Upper lobe of left lung (tissue), 6 donors: ENCODE results near the gene RUFY1. TPM values are rescaled to one million over a fixed set of nuclear protein-coding genes. Genes with fewer than 3 reads are reported as not detected.
"Not testable (repeated sequence)": the region's sequence is repeated elsewhere in the genome, so short reads cannot be mapped to it uniquely, and the experiment has no call there.

Source experiments
- ATAC-seq, 2 donors: fragments of 200-7000 bp; cut with Tn5 transposase; one replicate each; pipeline ENCODE4 v1.9.1; 2022; ENCODE audit warnings: mild to moderate bottlenecking in 2 of 2, moderate library complexity in 2 of 2; ENCODE audit not compliant: low FRiP score in 2 of 2
- DNase-seq, 2 donors: peaks; one replicate each; pipeline ENCODE4 v3.0.0-alpha.2; 2019 to 2020
- H3K27ac ChIP-seq, 4 donors: fragments of 200-600 bp; sonication (generic); one replicate each; pipeline ENCODE4 v1.5.1; 2016 to 2019
- H3K27me3 ChIP-seq, 4 donors: fragments of 200-600 bp; sonication (generic); one replicate each; pipeline ENCODE4 v1.5.1; 2017 to 2019
- H3K36me3 ChIP-seq, 4 donors: fragments of 200-600 bp; sonication (generic); one replicate each; pipeline ENCODE4 v1.5.1; 2016 to 2019
- H3K4me1 ChIP-seq, 4 donors: fragments of 200-600 bp; sonication (generic); one replicate each; pipeline ENCODE4 v1.5.1; 2018 to 2019
- H3K4me3 ChIP-seq, 4 donors: fragments of 200-600 bp; sonication (generic); one replicate each; pipeline ENCODE4 v1.5.1; 2017 to 2019; ENCODE audit warnings: mild to moderate bottlenecking in 2 of 4, moderate library complexity in 1 of 4
- H3K9me3 ChIP-seq, 4 donors: fragments of 200-600 bp; sonication (generic); one replicate each; pipeline ENCODE4 v1.5.1; 2018 to 2019
- CTCF ChIP-seq, 6 experiments: fragments of 450-650 bp in 4 of 6; fragments of 200-600 bp in 2 of 6; sonication (generic) in 2 of 6; IDR thresholded peaks; one replicate each; pipeline ENCODE4 v1.5.1; 2016 to 2019; ENCODE audit warnings: antibody characterized with exemption in 6 of 6
- EP300 ChIP-seq, 4 donors: sonication (generic); formaldehyde crosslinking; IDR thresholded peaks; one replicate each; pipeline ENCODE4 v1.5.1; 2017; ENCODE audit warnings: antibody characterized with exemption in 4 of 4, control low read depth in 2 of 4
- POLR2A ChIP-seq, 4 donors: fragments of 450-650 bp; IDR thresholded peaks; one replicate each; pipeline ENCODE4 v1.5.1; 2016 to 2017; ENCODE audit warnings: antibody characterized with exemption in 4 of 4, mild to moderate bottlenecking in 2 of 4
- POLR2AphosphoS5 ChIP-seq, 2 donors: sonication (generic); formaldehyde crosslinking; IDR thresholded peaks; one replicate each; pipeline ENCODE4 v1.5.1; 2017; ENCODE audit warnings: antibody characterized with exemption in 2 of 2
- WGBS, 2 donors: methylation state at CpG; one replicate each; pipeline ENCODE4 v1.1.5; 2017 to 2018; 5-methylcytosine and 5-hydroxymethylcytosine counted together
- total RNA-seq, 6 donors: library from RNA; depleted of rRNA in 4 of 6; stranded (reverse); fragments of >200 nt in 4 of 6; gene quantifications; one replicate each; pipeline versions ENCODE4 v1.1.0 to v1.2.1, GENCODE V29; 2016 to 2021
- donor health status: DM: no; HTN: no; CAD: no; lungs with moderate emphysema.
- donor health status: DM: no; HTN: yes; CAD: no; lungs with severe emphysema.

Gene RUFY1
- total RNA-seq, 6 donors from 2014 or later, result 42.3 to 128 (median 74.7) TPM

- WGBS, 2 donors, result 89 to 91% methylated on average over 12 to 17 of the region's 17 CpGs
- ATAC-seq, DNase-seq: not testable (repeated sequence)
These were observed 92.3 kb downstream of the RUFY1 start for GRCh38 chr5:179642626-179643025.

GRCh38 chr5:179643141-179643920 lies 93.0 kb downstream of the RUFY1 start:
- H3K4me3 ChIP-seq, H3K4me1 ChIP-seq, DNase-seq, H3K9me3 ChIP-seq, H3K36me3 ChIP-seq, H3K27me3 ChIP-seq, H3K27ac ChIP-seq, ATAC-seq: not testable (repeated sequence)
- 83 to 87% methylated on average over 13 of the region's 16 CpGs for whole genome bisulfite sequencing, 2 donors

More at GRCh38 chr5:179642626-179643025, 92.3 kb downstream of the RUFY1 start:
- H3K4me3 ChIP-seq, H3K27me3 ChIP-seq, H3K36me3 ChIP-seq, H3K9me3 ChIP-seq, H3K27ac ChIP-seq, H3K4me1 ChIP-seq: not testable (repeated sequence)

GRCh38 chr5:179644766-179645165 lies 94.4 kb downstream of the RUFY1 start:
- not testable (repeated sequence) for H3K4me3 ChIP-seq, H3K27ac ChIP-seq, H3K9me3 ChIP-seq, H3K36me3 ChIP-seq, DNase-seq, H3K27me3 ChIP-seq, H3K4me1 ChIP-seq
- WGBS, 2 donors, result 77 to 93% methylated on average over 4 of the region's 5 CpGs
- ATAC-seq, result peak in 1 of 2 donors; percentile 37

- H3K4me1 ChIP-seq, result no peaks in the 10 kb centered on the region
- no peak for ATAC-seq
These were observed 98.1 kb downstream of the RUFY1 start for GRCh38 chr5:179648410-179648809.

GRCh38 chr5:179649166-179649703 lies 98.9 kb downstream of the RUFY1 start:
- not testable (repeated sequence) for H3K4me1 ChIP-seq, H3K4me3 ChIP-seq, H3K27me3 ChIP-seq, H3K27ac ChIP-seq, DNase-seq, H3K9me3 ChIP-seq, H3K36me3 ChIP-seq
- ATAC-seq, result peak; percentile 12 to 37
- WGBS, 2 donors, result 67 to 71% methylated on average over 9 to 10 of the region's 10 CpGs

More at GRCh38 chr5:179648410-179648809, 98.1 kb downstream of the RUFY1 start:
- Histone ChIP-seq H3K9me3 (no peaks in the 10 kb centered on the region), H3K27me3 (no peaks in the 10 kb centered on the region), H3K4me3 (no peak overlapping the region), H3K27ac (no peak overlapping the region), H3K36me3 (no peaks in the 10 kb centered on the region)
- no peak for DNase-seq
- 86 to 89% methylated on average over 9 of the region's 9 CpGs for WGBS, 2 donors
- TF ChIP-seq POLR2A (IDR thresholded peaks at IDR 0.05) (no peak), EP300 (IDR thresholded peaks at IDR 0.05) (no peak), CTCF (IDR thresholded peaks at IDR 0.05) (no peak), POLR2AphosphoS5 (IDR thresholded peaks at IDR 0.05) (no peak)

- H3K4me1 ChIP-seq, result not testable (repeated sequence)
These were observed 99.9 kb downstream of the RUFY1 start for GRCh38 chr5:179650245-179650644.

GRCh38 chr5:179653135-179653534 lies 102.8 kb downstream of the RUFY1 start:
- not testable (repeated sequence) for H3K27ac ChIP-seq, ATAC-seq, H3K9me3 ChIP-seq, H3K4me1 ChIP-seq, DNase-seq, H3K36me3 ChIP-seq, H3K4me3 ChIP-seq, H3K27me3 ChIP-seq
- WGBS, 2 donors, result 64 to 75% methylated on average over 2 of the region's 2 CpGs

More at GRCh38 chr5:179650245-179650644, 99.9 kb downstream of the RUFY1 start:
- peak in 1 of 2 donors; percentile 65 for DNase-seq
- WGBS, 2 donors, result 92 to 96% methylated on average over 11 to 14 of the region's 26 CpGs
- H3K4me3 ChIP-seq, H3K9me3 ChIP-seq, H3K27me3 ChIP-seq, ATAC-seq, H3K36me3 ChIP-seq, H3K27ac ChIP-seq: not testable (repeated sequence)

- not testable (repeated sequence) for H3K36me3 ChIP-seq, H3K4me1 ChIP-seq, H3K9me3 ChIP-seq, H3K27me3 ChIP-seq
- peak in 1 of 2 donors; percentile 36 for DNase-seq
- ATAC-seq, result peak; percentile 97 to 99
- H3K4me3 ChIP-seq, result peak overlapping the region in 2 of 4 donors; percentile 22 to 33
- peak overlapping the region in 1 of 4 donors; percentile 54 for H3K27ac ChIP-seq
- 25 to 85% methylated on average over 3 to 11 of the region's 50 CpGs for WGBS, 2 donors
These were observed 107.2 kb downstream of the RUFY1 start for GRCh38 chr5:179657302-179658178.

- H3K9me3 ChIP-seq, H3K27me3 ChIP-seq, H3K4me1 ChIP-seq, H3K36me3 ChIP-seq: not testable (repeated sequence)
- peak; percentile 38 to 75 for ATAC-seq
- Histone ChIP-seq H3K4me3 (peak overlapping the region; percentile 22 to 55 (median 46)), H3K27ac (peak overlapping the region in 2 of 4 donors; percentile 43 to 73)
- DNase-seq, result peak in 1 of 2 donors; percentile 24
- 1 to 6% methylated on average over 7 to 11 of the region's 29 CpGs for WGBS, 2 donors
These were observed 108.0 kb downstream of the RUFY1 start for GRCh38 chr5:179658179-179658856.
